Esophagus muscularis mucosa (tissue), 3 donors: Measurements from ENCODE around the gene NUPR2.

Source experiments
- POLR2A ChIP-seq: fragments of 450-650 bp; IDR thresholded peaks from one replicate; pipeline ENCODE4 v1.6.1; 2017; ENCODE audit warnings: antibody characterized with exemption, moderate library complexity, mild to moderate bottlenecking, low read depth
- TF ChIP-seq, protein P1 (sequence below), 3 experiments: fragments of 200-600 bp in 2 of 3; fragments of 450-650 bp in 1 of 3; sonication (generic) in 2 of 3; IDR thresholded peaks; one replicate each; pipeline ENCODE4 v1.5.1; 2017 to 2019; ENCODE audit warnings: antibody characterized with exemption in 3 of 3, mild to moderate bottlenecking in 2 of 3, moderate library complexity in 1 of 3

DNA sequence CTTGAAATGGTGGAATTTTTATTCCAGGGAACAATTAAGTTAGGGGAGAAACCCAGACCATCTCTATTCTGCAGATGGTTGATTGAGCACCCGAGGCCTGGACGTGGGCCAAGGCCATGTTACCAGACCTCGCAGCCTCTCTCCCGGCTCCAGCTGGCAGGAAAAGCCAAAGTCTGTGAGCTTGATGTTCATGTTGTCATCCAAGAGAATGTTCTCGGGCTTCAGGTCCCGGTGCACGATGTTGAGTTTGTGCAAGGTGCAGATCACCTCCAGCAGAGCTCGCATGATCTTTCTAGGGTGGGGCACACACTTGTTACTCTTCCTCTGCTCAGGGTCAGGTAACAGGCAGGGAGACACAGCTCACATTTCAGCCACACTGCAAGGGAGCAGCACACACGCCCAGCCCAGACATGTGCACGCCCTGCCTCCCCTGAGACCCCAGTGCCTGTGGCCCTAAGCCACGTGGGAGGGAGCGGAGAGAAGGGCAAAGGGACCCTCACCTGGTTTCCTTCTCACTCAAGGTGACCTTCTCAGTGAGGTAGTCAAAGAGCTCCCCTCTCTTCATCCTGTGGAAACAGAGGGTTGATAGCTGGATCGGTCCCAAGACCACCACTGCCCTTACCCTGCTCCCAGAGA is 32.9 kb downstream of the NUPR2 start:
- no peak for TF ChIP-seq POLR2A
- TF ChIP-seq, protein P1, sequence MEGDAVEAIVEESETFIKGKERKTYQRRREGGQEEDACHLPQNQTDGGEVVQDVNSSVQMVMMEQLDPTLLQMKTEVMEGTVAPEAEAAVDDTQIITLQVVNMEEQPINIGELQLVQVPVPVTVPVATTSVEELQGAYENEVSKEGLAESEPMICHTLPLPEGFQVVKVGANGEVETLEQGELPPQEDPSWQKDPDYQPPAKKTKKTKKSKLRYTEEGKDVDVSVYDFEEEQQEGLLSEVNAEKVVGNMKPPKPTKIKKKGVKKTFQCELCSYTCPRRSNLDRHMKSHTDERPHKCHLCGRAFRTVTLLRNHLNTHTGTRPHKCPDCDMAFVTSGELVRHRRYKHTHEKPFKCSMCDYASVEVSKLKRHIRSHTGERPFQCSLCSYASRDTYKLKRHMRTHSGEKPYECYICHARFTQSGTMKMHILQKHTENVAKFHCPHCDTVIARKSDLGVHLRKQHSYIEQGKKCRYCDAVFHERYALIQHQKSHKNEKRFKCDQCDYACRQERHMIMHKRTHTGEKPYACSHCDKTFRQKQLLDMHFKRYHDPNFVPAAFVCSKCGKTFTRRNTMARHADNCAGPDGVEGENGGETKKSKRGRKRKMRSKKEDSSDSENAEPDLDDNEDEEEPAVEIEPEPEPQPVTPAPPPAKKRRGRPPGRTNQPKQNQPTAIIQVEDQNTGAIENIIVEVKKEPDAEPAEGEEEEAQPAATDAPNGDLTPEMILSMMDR (IDR thresholded peaks at IDR 0.05) = no peak
